ENCODE data around the gene IL10RB. TPM values are rescaled to one million over a fixed set of nuclear protein-coding genes. Genes with fewer than 3 reads are reported as not detected.
A peak's percentile ranks its signal among the peaks of the same experiment; 100 is the strongest.
"Not testable (repeated sequence)": the region's sequence is repeated elsewhere in the genome, so short reads cannot be mapped to it uniquely, and the experiment has no call there.

Gene IL10RB
- total RNA-seq (2022): 16.0 and 18.2 TPM in 2 replicates
- Bru-seq, nascent RNA: percentile 68 among the genes with signal in this experiment
- BruChase-seq, experiment 1, labeled RNA remaining after a 6-hour chase: percentile 95 among the genes with signal in this experiment
- percentile 90 among the genes with signal in this experiment for BruChase-seq, experiment 2, labeled RNA remaining after a 2-hour chase
- long read RNA-seq, transcript IL10RB-201 (7 exons, 1,963 nt): major isoform, 26 of 27 reads
- long read RNA-seq, partial matches to known transcripts: 0 of 27 reads
- long read RNA-seq, other reads (novel, unspliced or antisense): 1 of 27 reads

DNA sequence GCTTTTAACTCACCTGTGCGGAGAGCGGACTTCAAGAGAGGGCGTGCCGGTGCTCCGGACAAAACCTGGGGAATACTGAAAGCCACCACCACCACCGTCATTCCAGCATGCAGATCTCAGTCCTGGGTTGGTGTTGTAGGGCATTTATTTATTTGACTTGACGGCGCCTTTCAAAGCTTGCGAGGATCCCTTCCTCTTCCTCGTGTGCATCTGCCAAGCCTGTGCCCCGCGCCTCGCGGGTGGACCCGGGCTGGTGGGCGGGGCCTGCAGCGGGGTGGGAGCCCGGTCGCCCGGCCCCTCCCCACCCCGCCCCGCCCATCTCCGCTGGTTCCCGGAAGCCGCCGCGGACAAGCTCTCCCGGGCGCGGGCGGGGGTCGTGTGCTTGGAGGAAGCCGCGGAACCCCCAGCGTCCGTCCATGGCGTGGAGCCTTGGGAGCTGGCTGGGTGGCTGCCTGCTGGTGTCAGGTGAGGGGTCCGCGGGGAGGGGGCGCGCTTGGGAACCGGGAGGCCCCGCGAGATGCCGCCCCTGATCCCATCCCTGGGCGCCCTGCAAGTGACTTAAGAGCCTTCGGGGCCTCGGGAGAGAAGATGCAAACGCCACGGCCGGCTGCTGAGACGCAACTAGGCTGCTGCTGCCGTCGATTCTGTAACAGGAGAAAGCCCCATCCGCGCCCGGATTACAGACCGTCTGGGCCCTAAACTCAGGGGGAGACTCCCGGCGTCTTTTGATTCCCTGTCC, at the start of gene IL10RB:
Gene IL10RB, plus strand, starts transcription at position 318 of the 739 bp plus-strand sequence. Its CDS starts 99 bp downstream, at position 417.
- no TSS peak for BruUV-seq (replicated peaks)

DNA sequence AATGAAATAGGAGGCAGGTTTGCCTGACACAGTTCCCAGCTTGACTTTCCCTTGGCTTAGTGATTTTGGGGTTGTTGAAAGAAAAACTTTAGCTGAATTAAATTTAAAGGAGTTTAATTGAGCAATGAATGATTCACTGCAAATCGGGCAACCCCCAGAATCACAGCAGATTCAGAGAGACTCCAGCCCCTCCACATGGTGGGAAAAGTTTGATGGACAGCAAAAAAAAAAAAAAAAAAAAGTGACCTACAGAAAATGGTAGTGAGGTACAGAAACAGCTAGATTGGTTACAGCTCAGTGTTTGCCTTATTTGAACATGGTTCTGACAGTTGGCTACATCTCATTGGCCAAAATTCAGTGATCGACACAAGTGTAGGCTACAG, 49.0 kb upstream of the IL10RB start:
- H3K4me3 Mint-ChIP-seq (ENCODE audit: low read depth, unreplicated experiment): no peak overlapping the region
- CTCF ChIA-PET: no interaction called here
- no TSS peak for BruUV-seq (replicated peaks)
- H3K27me3 Mint-ChIP-seq (ENCODE audit: unreplicated experiment): no peaks in the 10 kb centered on the region
- intact Hi-C loops (cut with micrococcal nuclease; ENCODE audit: unreplicated experiment): no loop called here
- no peaks in the 10 kb centered on the region for H3K36me3 Mint-ChIP-seq (ENCODE audit: insufficient read depth, unreplicated experiment)
- H3K27ac Mint-ChIP-seq (ENCODE audit: unreplicated experiment): no peak overlapping the region
- DNase-seq: no peak
- H3K9me3 Mint-ChIP-seq (ENCODE audit: low read depth, unreplicated experiment): peaks cover 3% of the 10 kb centered on the region
- H3K4me1 Mint-ChIP-seq (ENCODE audit: low read depth, unreplicated experiment): no peaks in the 10 kb centered on the region
- TF ChIP-seq, protein P1, sequence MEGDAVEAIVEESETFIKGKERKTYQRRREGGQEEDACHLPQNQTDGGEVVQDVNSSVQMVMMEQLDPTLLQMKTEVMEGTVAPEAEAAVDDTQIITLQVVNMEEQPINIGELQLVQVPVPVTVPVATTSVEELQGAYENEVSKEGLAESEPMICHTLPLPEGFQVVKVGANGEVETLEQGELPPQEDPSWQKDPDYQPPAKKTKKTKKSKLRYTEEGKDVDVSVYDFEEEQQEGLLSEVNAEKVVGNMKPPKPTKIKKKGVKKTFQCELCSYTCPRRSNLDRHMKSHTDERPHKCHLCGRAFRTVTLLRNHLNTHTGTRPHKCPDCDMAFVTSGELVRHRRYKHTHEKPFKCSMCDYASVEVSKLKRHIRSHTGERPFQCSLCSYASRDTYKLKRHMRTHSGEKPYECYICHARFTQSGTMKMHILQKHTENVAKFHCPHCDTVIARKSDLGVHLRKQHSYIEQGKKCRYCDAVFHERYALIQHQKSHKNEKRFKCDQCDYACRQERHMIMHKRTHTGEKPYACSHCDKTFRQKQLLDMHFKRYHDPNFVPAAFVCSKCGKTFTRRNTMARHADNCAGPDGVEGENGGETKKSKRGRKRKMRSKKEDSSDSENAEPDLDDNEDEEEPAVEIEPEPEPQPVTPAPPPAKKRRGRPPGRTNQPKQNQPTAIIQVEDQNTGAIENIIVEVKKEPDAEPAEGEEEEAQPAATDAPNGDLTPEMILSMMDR (IDR thresholded peaks at IDR 0.05; ENCODE audit: unreplicated experiment): no peak

More for the DNA sequence above, at the start of gene IL10RB:
- Mint-ChIP-seq H3K27ac (ENCODE audit: unreplicated experiment) (peak within 1 kb of the TSS; percentile 96), H3K4me1 (ENCODE audit: low read depth, unreplicated experiment) (peaks cover 46% of the 10 kb centered on the region), H3K36me3 (ENCODE audit: insufficient read depth, unreplicated experiment) (peaks cover 39% of the 10 kb centered on the region), H3K9me3 (ENCODE audit: low read depth, unreplicated experiment) (no peaks in the 10 kb centered on the region), H3K4me3 (ENCODE audit: low read depth, unreplicated experiment) (peak within 1 kb of the TSS; percentile 96), H3K27me3 (ENCODE audit: unreplicated experiment) (no peaks in the 10 kb centered on the region)
- CTCF ChIA-PET: interaction anchor here (0.7 kb wide), 1 partner anchor 95 kb away, joined by 4 read pairs; no protein-coding TSS in a partner anchor
- intact Hi-C loops (cut with micrococcal nuclease; ENCODE audit: unreplicated experiment): loop anchor here (10.0 kb wide), 1 partner anchor 59 kb away; the partner anchor contains the start of gene IFNAR1
- TF ChIP-seq, protein P1 (IDR thresholded peaks at IDR 0.05; ENCODE audit: unreplicated experiment): no peak
- peak; percentile 67 for DNase-seq

DNA sequence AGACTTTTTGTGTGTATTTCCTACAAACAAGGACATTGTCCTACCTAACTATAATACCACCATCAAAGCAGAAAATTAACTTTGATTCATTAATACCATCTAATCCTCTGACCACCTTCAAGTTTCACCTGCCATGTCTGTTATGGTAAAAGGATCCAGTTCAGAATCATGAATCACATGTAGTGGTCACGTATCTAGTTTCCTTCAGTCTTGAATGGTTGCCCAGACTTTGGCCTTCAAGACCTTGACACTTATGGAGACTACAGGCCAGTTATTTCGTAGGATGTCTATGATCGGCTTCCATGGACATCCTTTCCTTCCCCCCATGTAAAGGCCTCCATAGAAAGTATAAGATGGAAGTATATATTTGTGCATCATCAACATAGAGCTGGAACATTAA, 46.9 kb upstream of the IL10RB start:
- Mint-ChIP-seq H3K27me3 (ENCODE audit: unreplicated experiment) (no peaks in the 10 kb centered on the region), H3K4me3 (ENCODE audit: low read depth, unreplicated experiment) (no peak overlapping the region), H3K27ac (ENCODE audit: unreplicated experiment) (no peak overlapping the region), H3K36me3 (ENCODE audit: insufficient read depth, unreplicated experiment) (no peaks in the 10 kb centered on the region), H3K4me1 (ENCODE audit: low read depth, unreplicated experiment) (no peaks in the 10 kb centered on the region), H3K9me3 (ENCODE audit: low read depth, unreplicated experiment) (peaks cover 3% of the 10 kb centered on the region)
- no peak for DNase-seq
- intact Hi-C loops (cut with micrococcal nuclease; ENCODE audit: unreplicated experiment): no loop called here
- CTCF ChIA-PET: no interaction called here
- TF ChIP-seq, protein P1 (IDR thresholded peaks at IDR 0.05; ENCODE audit: unreplicated experiment): no peak
- no TSS peak for BruUV-seq (replicated peaks)

DNA sequence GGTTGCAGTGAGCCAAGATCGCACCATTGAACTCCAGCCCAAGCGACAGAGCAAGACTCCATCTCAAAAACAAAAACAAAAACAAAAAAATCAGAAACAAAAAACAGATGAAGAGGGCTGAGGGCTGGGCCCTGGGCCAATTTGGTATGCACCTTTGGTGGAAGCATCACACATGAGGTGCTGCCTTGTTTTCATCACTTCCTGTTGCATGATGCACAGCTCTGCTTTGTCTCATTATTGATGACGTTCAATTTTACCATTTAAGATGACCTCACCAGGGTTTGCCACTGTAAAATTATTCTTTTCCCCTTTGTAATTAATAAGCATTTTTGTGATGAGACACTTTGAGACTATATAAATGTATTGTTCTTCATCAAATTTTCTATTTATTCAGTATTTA, 46.2 kb upstream of the IL10RB start:
- no TSS peak for BruUV-seq (replicated peaks)
- no peak overlapping the region for H3K4me3 Mint-ChIP-seq (ENCODE audit: low read depth, unreplicated experiment)
- intact Hi-C loops (cut with micrococcal nuclease; ENCODE audit: unreplicated experiment): no loop called here
- TF ChIP-seq, protein P1 (IDR thresholded peaks at IDR 0.05; ENCODE audit: unreplicated experiment): no peak
- H3K4me1 Mint-ChIP-seq (ENCODE audit: low read depth, unreplicated experiment): peaks cover 2% of the 10 kb centered on the region
- no peaks in the 10 kb centered on the region for H3K36me3 Mint-ChIP-seq (ENCODE audit: insufficient read depth, unreplicated experiment)
- H3K27ac Mint-ChIP-seq (ENCODE audit: unreplicated experiment): no peak overlapping the region
- CTCF ChIA-PET: no interaction called here
- H3K9me3 Mint-ChIP-seq (ENCODE audit: low read depth, unreplicated experiment): peaks cover 3% of the 10 kb centered on the region
- H3K27me3 Mint-ChIP-seq (ENCODE audit: unreplicated experiment): no peaks in the 10 kb centered on the region
- DNase-seq: no peak

DNA sequence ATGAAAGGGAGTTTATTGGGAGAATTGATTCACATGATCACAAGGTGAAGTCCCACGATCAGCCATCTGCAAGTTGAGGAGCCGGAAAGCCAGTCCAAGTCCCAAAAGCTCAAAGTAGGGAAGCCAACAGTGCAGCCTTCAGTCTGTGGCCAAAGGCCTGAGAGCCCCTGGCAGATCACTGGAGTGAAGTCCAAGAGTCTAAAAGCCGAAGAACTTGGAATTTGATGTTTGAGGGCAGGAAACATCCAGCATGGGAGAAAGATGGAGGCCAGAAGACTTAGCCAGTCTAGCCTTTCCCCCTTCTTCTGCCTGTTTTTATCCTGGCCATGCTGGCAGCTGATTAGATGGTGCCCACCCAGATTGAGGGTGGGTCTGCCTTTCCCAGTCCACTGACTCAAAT, 40.8 kb upstream of the IL10RB start:
- H3K4me3 Mint-ChIP-seq (ENCODE audit: low read depth, unreplicated experiment); intact Hi-C loops (cut with micrococcal nuclease; ENCODE audit: unreplicated experiment); H3K27me3 Mint-ChIP-seq (ENCODE audit: unreplicated experiment); DNase-seq; H3K9me3 Mint-ChIP-seq (ENCODE audit: low read depth, unreplicated experiment); CTCF ChIA-PET; BruUV-seq (replicated peaks); H3K36me3 Mint-ChIP-seq (ENCODE audit: insufficient read depth, unreplicated experiment): not testable (repeated sequence)
- Mint-ChIP-seq H3K27ac (ENCODE audit: unreplicated experiment) (peak overlapping the region; percentile 28), H3K4me1 (ENCODE audit: low read depth, unreplicated experiment) (peaks cover 30% of the 10 kb centered on the region)
